ENCODE measurements around the gene ADPRHL1.

DNA sequence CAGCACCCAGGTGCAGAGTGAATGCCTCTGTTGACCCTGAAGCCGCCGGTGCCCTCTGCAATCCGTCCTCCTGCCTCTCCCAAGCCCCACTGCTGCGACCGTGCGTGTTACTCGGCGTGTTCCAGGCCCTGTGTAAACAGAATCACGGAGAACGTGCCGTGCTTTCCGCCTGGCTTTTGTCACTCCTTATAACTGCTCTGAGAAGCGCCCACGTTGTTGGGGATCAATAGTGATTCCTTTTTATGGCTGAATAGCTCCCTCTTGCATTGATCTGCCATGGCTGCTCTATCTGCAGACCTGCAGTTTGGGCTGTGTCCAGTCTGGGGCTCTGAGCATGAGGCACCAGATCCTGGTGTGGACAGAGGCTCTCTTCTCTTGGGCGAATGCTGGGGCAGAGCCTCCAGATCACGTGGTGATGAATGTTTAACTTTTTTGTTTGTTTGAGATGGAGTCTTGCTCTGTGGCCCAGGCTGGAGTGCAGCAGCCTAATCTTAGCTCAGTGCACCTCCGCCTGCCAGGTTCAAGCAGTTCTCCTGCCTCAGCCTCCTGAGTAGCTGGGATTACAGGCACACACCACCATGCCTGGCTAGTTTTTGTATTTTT, 15.8 kb downstream of the ADPRHL1 start:
- TF ChIP-seq, protein P1, sequence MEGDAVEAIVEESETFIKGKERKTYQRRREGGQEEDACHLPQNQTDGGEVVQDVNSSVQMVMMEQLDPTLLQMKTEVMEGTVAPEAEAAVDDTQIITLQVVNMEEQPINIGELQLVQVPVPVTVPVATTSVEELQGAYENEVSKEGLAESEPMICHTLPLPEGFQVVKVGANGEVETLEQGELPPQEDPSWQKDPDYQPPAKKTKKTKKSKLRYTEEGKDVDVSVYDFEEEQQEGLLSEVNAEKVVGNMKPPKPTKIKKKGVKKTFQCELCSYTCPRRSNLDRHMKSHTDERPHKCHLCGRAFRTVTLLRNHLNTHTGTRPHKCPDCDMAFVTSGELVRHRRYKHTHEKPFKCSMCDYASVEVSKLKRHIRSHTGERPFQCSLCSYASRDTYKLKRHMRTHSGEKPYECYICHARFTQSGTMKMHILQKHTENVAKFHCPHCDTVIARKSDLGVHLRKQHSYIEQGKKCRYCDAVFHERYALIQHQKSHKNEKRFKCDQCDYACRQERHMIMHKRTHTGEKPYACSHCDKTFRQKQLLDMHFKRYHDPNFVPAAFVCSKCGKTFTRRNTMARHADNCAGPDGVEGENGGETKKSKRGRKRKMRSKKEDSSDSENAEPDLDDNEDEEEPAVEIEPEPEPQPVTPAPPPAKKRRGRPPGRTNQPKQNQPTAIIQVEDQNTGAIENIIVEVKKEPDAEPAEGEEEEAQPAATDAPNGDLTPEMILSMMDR (optimal IDR thresholded peaks at IDR 0.05 in 1 of 3, IDR thresholded peaks at IDR 0.05 in 1 of 3, conservative IDR thresholded peaks at IDR 0.05 in 1 of 3; ENCODE audit: extremely low read depth in 1 of 3, insufficient read depth in 2 of 3, low read length in 3 of 3): no peak
- TF ChIP-seq EZH2 (IDR thresholded peaks at IDR 0.05; ENCODE audit: low read length): no peak

Data from keratinocyte (primary cell).